Measurements from ENCODE around the gene ZNF486.
A peak's percentile ranks its signal among the peaks of the same experiment; 100 is the strongest.
"Not testable (repeated sequence)": the region's sequence is repeated elsewhere in the genome, so short reads cannot be mapped to it uniquely, and the experiment has no call there.

ZNF486 gene

GRCh38 chr19:20233105-20233504 is 66.1 kb downstream of the ZNF486 start:
- DNase-seq (ENCODE audit: low read depth in 2 of 3, low spot score in 1 of 3): no peak

GRCh38 chr19:20235156-20235555 is 68.1 kb downstream of the ZNF486 start:
- DNase-seq (ENCODE audit: low read depth in 2 of 3, low spot score in 1 of 3): no peak

GRCh38 chr19:20237773-20238623 is 71.0 kb downstream of the ZNF486 start:
- peak; percentile 85 to 93 (median 86) for DNase-seq (ENCODE audit: low read depth in 2 of 3, low spot score in 1 of 3)

- no peak for DNase-seq (ENCODE audit: low read depth in 2 of 3, low spot score in 1 of 3)
These were observed 76.6 kb downstream of the ZNF486 start for GRCh38 chr19:20243629-20244028.

- no peak for DNase-seq (ENCODE audit: low read depth in 2 of 3, low spot score in 1 of 3)
These were observed 77.3 kb downstream of the ZNF486 start for GRCh38 chr19:20244356-20244755.

GRCh38 chr19:20245309-20245708 is 78.3 kb downstream of the ZNF486 start:
- no peak for DNase-seq (ENCODE audit: low read depth in 2 of 3, low spot score in 1 of 3)

- DNase-seq (ENCODE audit: low read depth in 2 of 3, low spot score in 1 of 3): peak in 2 of 3 donors; percentile 5 to 6
These were observed 80.1 kb downstream of the ZNF486 start for GRCh38 chr19:20247016-20247683.

- DNase-seq (ENCODE audit: low read depth in 2 of 3, low spot score in 1 of 3): not testable (repeated sequence)
These were observed 81.2 kb downstream of the ZNF486 start for GRCh38 chr19:20248258-20248657.

Measured in stimulated activated CD4-positive, alpha-beta T cell treated with anti-CD3 and anti-CD28 coated beads, Interleukin-12 subunit alpha, Interleukin-12 subunit beta, amount 100 ng/mL, for 48 hours (primary cell).